ENCODE measurements around the gene UBE2J1.

- TF ChIP-seq CTCF (IDR thresholded peaks at IDR 0.05) (no peak), POLR2A (IDR thresholded peaks at IDR 0.05) (no peak), EP300 (IDR thresholded peaks at IDR 0.05) (no peak)
These were observed 53.6 kb downstream of the UBE2J1 start for GRCh38 chr6:89298680-89299465.

Data from tibial nerve (tissue), 4 donors.